GM18508 (cell line): ENCODE data around the gene BEX3.
"Not testable (repeated sequence)": the region's sequence is repeated elsewhere in the genome, so short reads cannot be mapped to it uniquely, and the experiment has no call there.

Experiments used
- ATAC-seq: cut with Tn5 transposase; IDR thresholded peaks from one replicate; pipeline ENCODE4 v1.9.1; 2021; ENCODE audit warnings: moderate number of reproducible peaks; ENCODE audit not compliant: insufficient read depth, unreplicated experiment

The BEX3 gene

GRCh38 chrX:103376118-103376978 is at the start of gene BEX3:
Gene BEX3 (plus strand): TSS chrX:103376538. CDS start chrX:103377522, 984 bp downstream.
- ATAC-seq: no peak

GRCh38 chrX:103329991-103330390 is 46.3 kb upstream of the BEX3 start, which contains the start of gene TCEAL7:
Gene TCEAL7 (plus strand): TSS chrX:103330239. CDS start chrX:103331404, 1,165 bp downstream.
- ATAC-seq: no peak

- no peak for ATAC-seq
Measured at GRCh38 chrX:103330681-103331288, 45.6 kb upstream of the BEX3 start.

- no peak for ATAC-seq
Measured at GRCh38 chrX:103338663-103339062, 37.7 kb upstream of the BEX3 start.

GRCh38 chrX:103343105-103343504 is 33.2 kb upstream of the BEX3 start:
- no peak for ATAC-seq

GRCh38 chrX:103344606-103345005 is 31.7 kb upstream of the BEX3 start:
- no peak for ATAC-seq

- ATAC-seq: no peak
Measured at GRCh38 chrX:103347682-103348397, 28.5 kb upstream of the BEX3 start.

GRCh38 chrX:103356130-103356798 is 20.1 kb upstream of the BEX3 start, which contains the start of gene TCEAL9:
Gene TCEAL9 (plus strand): TSS chrX:103356506. CDS start chrX:103357685, 1,179 bp downstream.
- ATAC-seq: no peak

- no peak for ATAC-seq
Measured at GRCh38 chrX:103356858-103357257, 19.5 kb upstream of the BEX3 start.

- ATAC-seq: no peak
Measured at GRCh38 chrX:103357871-103358270, 18.5 kb upstream of the BEX3 start.

- not testable (repeated sequence) for ATAC-seq
Measured at GRCh38 chrX:103359605-103360004, 16.7 kb upstream of the BEX3 start.

GRCh38 chrX:103360092-103360491 is 16.2 kb upstream of the BEX3 start:
- no peak for ATAC-seq

GRCh38 chrX:103360916-103361315 is 15.4 kb upstream of the BEX3 start:
- no peak for ATAC-seq

GRCh38 chrX:103361798-103362197 is 14.5 kb upstream of the BEX3 start:
- no peak for ATAC-seq

GRCh38 chrX:103362474-103362873 is 13.9 kb upstream of the BEX3 start:
- ATAC-seq: no peak

GRCh38 chrX:103363046-103363445 is 13.3 kb upstream of the BEX3 start:
- no peak for ATAC-seq

GRCh38 chrX:103367502-103367901 is 8.8 kb upstream of the BEX3 start:
- no peak for ATAC-seq

- ATAC-seq: no peak
Measured at GRCh38 chrX:103369479-103369878, 6.9 kb upstream of the BEX3 start.

- no peak for ATAC-seq
Measured at GRCh38 chrX:103372886-103373285, 3.5 kb upstream of the BEX3 start.

- no peak for ATAC-seq
Measured at GRCh38 chrX:103373581-103373980, 2.8 kb upstream of the BEX3 start.
